GM18526 (cell line): ENCODE results near the gene ESRRG.

Experiments
- POLR2A ChIP-seq: IDR thresholded peaks from 3 replicates; pipeline ENCODE4 v1.6.1; 2011; ENCODE audit not compliant: insufficient read length; ENCODE audit errors: extremely low read depth

Gene ESRRG

GRCh38 chr1:216607067-216607697, 116.0 kb downstream of the ESRRG start:
- no peak for TF ChIP-seq POLR2A

GRCh38 chr1:216606047-216606637, 117.1 kb downstream of the ESRRG start:
- TF ChIP-seq POLR2A, result no peak

- no peak for TF ChIP-seq POLR2A
Observed at GRCh38 chr1:216604771-216605170, 118.5 kb downstream of the ESRRG start.

GRCh38 chr1:216600730-216601609, 122.3 kb downstream of the ESRRG start:
- TF ChIP-seq POLR2A, result no peak

- no peak for TF ChIP-seq POLR2A
Observed at GRCh38 chr1:216599851-216600250, 123.4 kb downstream of the ESRRG start.

DNA sequence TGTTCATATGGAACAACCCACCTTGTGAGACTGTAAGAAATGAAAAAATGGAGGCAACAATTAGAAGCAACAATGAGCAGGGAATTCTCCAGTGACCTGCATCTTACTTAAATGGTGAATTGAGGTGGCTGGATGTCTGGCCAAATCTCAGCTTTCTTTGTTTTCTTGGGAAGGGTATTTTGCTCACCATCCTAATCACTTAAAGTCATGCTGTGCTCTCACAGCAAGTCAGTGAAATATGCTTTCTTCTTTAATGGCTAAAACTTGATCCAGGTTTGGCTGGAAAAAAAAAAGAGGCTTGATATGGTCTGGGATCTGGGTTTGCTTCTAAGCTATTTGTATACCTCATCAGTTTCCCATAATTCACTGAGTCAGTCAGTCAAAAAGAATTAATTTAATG, 124.8 kb downstream of the ESRRG start:
- no peak for TF ChIP-seq POLR2A

GRCh38 chr1:216596281-216596862, 126.9 kb downstream of the ESRRG start:
- no peak for TF ChIP-seq POLR2A

DNA sequence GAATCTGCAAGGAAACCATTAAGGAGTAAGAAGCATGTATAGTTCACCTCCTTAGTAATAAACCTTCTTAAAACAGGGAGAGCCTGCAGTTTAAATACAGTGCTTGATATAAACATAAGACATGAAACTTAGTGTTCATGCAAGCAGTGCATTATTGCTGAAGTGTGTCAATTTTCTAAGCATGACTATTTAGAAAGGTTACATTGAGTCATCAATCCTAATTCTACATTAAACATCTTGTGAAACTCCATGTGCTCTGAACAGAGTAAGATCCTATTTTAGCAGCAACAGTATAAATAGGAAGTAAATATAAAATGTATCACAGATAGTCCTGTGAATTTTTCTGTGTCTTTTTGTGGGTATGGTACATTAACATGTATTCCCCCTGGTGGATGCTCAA, 135.5 kb downstream of the ESRRG start:
- TF ChIP-seq POLR2A, result no peak

GRCh38 chr1:216582151-216582550, 141.1 kb downstream of the ESRRG start:
- no peak for TF ChIP-seq POLR2A

DNA sequence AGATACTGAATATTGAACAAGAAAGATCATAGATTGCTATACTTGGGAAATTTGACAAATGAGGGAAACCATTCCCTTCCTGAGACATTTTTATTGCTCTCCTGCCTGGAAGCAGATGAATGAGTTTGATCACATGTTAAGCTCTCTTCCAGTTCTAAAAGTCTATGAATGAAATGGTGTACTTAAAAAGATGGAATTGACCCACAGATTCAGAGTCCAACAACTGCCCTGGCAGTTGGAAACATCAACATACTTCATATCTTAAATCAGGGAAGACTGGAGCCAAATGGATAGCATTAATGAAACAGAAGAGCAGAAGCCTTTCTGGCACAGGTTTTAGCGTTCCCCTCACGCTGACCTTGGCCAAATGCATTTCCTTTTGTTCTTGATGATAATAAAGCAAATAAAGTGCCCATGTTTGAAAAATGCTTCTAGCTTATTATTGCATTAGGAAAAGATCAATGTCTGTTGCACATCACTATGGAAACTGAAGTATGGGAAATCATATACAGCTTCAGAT, 142.6 kb downstream of the ESRRG start:
- TF ChIP-seq POLR2A, result no peak

DNA sequence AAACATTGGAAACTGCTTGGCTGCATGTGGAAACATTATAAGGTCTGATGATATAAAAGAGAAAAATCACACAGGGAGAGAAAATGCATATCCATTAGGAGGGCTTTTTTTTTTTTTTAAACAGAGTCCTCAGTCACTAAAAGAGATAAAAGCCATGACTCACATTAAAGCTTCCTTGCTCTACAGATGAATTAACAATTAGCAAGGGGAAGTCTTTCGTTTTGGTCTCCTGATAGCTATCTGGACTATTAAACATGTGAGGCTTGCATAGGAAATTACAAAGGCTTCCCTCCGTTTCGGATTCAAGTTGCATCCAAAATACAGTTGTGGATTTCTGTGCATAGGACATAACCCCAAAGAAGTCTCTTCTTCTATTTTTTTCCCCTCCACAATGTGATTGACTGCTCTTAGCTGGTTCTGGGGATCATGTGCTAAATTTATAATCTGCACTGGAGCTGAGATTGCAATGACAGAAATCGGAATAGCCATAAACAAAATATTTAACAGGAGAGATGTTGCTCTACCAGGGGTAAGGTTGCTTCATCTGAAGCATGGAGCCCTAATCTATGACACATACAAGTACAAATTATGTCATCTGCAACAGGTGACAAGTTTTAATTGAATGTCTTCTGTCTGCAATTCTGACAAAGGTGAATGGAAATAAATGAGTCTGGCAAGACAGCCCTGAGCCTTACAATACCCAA, 146.8 kb downstream of the ESRRG start:
- no peak for TF ChIP-seq POLR2A

GRCh38 chr1:216566641-216567205, 156.5 kb downstream of the ESRRG start:
- TF ChIP-seq POLR2A, result no peak

- no peak for TF ChIP-seq POLR2A
Observed at GRCh38 chr1:216563087-216563486, 160.1 kb downstream of the ESRRG start.

GRCh38 chr1:216562383-216562782, 160.8 kb downstream of the ESRRG start:
- no peak for TF ChIP-seq POLR2A

GRCh38 chr1:216560527-216560926, 162.7 kb downstream of the ESRRG start:
- TF ChIP-seq POLR2A, result no peak
